NCI-H1930 (cell line): Measurements from ENCODE around the gene LINC00237.

Experiments used
- DNase-seq, 2 experiments: peaks; one replicate each; lab custom pipeline; 2025; lab: John Stamatoyannopoulos, UW

LINC00237 gene

GRCh38 chr20:21106171-21107017, at the start of gene LINC00237:
Gene LINC00237 (minus strand): TSS chr20:21106358.
- no peak for DNase-seq

GRCh38 chr20:21155268-21155667, 49.1 kb upstream of the LINC00237 start:
- no peak for DNase-seq

GRCh38 chr20:21154692-21155091, 48.5 kb upstream of the LINC00237 start:
- DNase-seq = no peak

GRCh38 chr20:21151791-21152190, 45.6 kb upstream of the LINC00237 start:
- no peak for DNase-seq

GRCh38 chr20:21149344-21149743, 43.2 kb upstream of the LINC00237 start:
- no peak for DNase-seq

- DNase-seq = no peak
Observed at GRCh38 chr20:21147593-21147992, 41.4 kb upstream of the LINC00237 start.

GRCh38 chr20:21146215-21146614, 40.1 kb upstream of the LINC00237 start:
- DNase-seq = no peak

GRCh38 chr20:21145424-21145823, 39.3 kb upstream of the LINC00237 start:
- DNase-seq = no peak

- DNase-seq = no peak
Observed at GRCh38 chr20:21143194-21143890, 37.2 kb upstream of the LINC00237 start.

GRCh38 chr20:21141825-21142224, 35.7 kb upstream of the LINC00237 start:
- no peak for DNase-seq

GRCh38 chr20:21139881-21140566, 33.9 kb upstream of the LINC00237 start:
- no peak for DNase-seq

GRCh38 chr20:21137078-21137477, 30.9 kb upstream of the LINC00237 start:
- DNase-seq = no peak

GRCh38 chr20:21136015-21136732, 30.0 kb upstream of the LINC00237 start:
- no peak for DNase-seq

GRCh38 chr20:21134883-21135493, 28.8 kb upstream of the LINC00237 start:
- DNase-seq = no peak

GRCh38 chr20:21133917-21134622, 27.9 kb upstream of the LINC00237 start:
- DNase-seq = no peak

- no peak for DNase-seq
Observed at GRCh38 chr20:21133404-21133803, 27.2 kb upstream of the LINC00237 start.

- no peak for DNase-seq
Observed at GRCh38 chr20:21129861-21130260, 23.7 kb upstream of the LINC00237 start.

- DNase-seq = no peak
Observed at GRCh38 chr20:21127201-21127981, 21.2 kb upstream of the LINC00237 start.

- DNase-seq = no peak
Observed at GRCh38 chr20:21126581-21126870, 20.4 kb upstream of the LINC00237 start.

GRCh38 chr20:21125849-21126580, 19.9 kb upstream of the LINC00237 start, which contains the start of gene KIZ:
Gene KIZ (plus strand): TSS chr20:21126082. CDS start chr20:21126116, 34 bp downstream.
- peak; percentile 94 for DNase-seq
